NCI-H128 (cell line): Measurements from ENCODE around the gene FAM13C.

ENCODE experiments used
- DNase-seq: peaks from one replicate; lab custom pipeline; 2025; ENCODE audit not compliant: unreplicated experiment; lab: John Stamatoyannopoulos, UW

The FAM13C gene

DNA sequence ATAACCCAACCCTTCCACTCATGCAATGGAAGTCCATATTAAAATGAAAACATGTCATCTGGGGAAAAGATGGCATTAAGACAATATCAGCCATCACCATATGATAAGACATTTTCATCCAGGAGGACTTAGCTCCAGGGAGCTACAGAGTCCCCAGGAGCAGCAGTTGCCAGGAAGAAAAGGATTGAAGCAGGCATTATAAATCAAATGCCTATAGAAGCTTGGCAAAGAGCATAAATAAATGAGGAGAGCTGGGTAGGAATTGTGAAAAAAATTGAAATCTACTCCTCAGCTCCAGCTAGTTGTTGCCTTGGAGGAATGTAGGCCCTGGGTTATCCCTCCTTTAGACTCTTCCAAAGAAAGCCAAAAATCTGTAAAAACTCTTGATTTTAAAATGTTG lies 42.5 kb downstream of the FAM13C start:
- no peak for DNase-seq

- DNase-seq: no peak
These were observed 45.3 kb downstream of the FAM13C start for GRCh38 chr10:59317066-59317465.

DNA sequence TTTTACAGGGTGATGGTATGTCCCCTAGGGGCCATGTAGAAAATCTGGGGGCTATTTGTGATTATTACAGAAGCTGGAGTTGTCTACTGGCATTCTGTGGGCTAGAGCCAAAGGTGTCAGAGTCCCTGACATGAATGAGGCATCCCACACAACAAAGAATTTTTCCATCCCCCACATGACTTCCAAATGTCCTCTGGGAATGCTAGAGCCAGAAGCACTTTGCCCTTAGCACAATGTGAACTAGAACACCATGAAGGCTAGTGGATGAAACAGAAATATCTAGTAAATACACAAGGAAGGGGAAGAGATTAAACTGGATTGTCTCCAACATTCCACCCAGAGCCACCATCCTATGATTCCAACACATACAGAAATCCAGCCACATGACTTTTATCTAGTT lies 46.9 kb downstream of the FAM13C start:
- no peak for DNase-seq

DNA sequence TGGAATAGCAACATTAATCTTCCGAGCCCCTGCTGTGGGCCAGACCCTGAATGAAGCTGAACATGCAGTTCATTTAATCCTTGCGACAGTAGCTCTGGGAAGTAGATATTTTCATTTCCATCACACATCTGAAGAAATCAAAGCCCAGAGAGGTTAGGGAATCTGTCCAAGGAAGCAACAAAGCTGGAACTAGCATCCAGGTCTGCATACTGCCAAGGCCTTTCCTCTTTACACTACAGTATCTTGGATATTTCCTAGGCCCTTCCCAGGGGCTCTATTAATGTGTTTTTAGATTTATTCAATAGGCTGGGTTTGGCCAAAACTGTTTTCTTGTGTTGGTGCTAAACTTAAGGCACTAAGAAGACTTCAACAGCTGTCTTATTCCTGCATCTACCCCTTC lies 48.1 kb downstream of the FAM13C start:
- DNase-seq: no peak

DNA sequence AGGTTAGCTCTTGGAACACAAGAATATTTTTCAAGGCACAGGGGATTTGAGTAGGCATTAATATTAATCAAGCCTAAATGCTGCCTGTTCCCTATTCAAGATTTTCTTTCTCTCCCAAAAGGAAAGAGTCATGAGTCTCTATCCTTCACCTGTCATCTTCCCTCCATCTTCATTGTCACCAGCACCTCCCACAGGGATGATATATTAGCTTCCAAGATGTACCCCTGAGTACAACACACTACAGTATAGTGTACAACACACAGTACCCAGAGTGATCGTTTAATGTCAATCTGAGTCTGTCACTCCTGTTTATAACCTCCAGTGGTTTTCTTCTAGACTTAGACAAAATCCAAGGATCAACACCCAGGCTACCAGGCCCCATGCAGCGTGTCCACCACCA lies 50.1 kb downstream of the FAM13C start:
- no peak for DNase-seq

GRCh38 chr10:59311025-59311424 lies 51.3 kb downstream of the FAM13C start:
- no peak for DNase-seq

DNA sequence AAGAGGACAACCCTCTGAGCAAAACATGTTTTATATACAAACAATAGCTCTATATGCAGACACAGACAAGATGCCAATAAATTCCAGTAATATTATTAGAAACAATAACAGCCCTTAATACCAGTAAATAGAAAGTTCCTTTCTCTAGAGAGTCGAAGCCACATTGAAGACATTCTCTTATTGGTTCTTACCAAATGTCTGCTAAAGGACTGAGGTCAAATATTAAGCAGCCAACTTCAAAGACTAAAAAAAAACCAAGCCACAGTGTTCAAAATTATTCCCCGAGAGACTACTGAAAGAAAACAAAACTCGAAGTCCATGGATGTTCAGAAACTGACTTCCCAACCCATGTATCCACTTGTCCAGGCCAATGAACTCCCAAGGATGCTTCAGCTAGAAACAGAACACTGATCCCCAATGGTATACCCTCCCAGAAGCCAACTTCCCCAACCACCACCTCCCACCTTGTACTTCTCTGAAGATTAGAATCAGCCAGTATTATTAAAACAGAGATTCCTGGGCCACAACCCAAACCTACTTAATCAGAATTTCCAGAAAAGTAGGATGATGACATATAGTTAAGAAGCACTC lies 51.9 kb downstream of the FAM13C start:
- no peak for DNase-seq

GRCh38 chr10:59304521-59305097 lies 57.7 kb downstream of the FAM13C start:
- no peak for DNase-seq

- no peak for DNase-seq
These were observed 59.3 kb downstream of the FAM13C start for GRCh38 chr10:59303018-59303417.

DNA sequence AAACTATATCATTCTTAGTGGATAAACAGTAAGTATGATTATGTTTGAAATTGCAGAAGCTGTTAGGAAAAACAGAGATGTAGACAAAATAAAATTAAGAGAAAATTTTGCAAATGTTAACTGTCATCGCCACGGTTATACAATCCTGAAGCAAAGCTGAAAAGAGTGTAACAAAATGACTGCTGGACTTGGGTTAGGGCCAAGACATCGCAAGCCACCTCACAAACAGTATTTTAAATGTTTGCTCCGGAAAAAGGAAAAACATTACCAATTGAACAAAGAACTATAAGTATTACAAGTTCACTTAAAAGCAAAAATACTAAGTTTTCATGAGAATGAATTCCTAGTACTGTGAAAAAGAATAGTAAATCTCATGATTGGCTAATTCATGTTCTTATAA lies 60.0 kb downstream of the FAM13C start:
- DNase-seq: no peak

- no peak for DNase-seq
These were observed 61.1 kb downstream of the FAM13C start for GRCh38 chr10:59301067-59301754.

- no peak for DNase-seq
These were observed 62.0 kb downstream of the FAM13C start for GRCh38 chr10:59300386-59300785.

DNA sequence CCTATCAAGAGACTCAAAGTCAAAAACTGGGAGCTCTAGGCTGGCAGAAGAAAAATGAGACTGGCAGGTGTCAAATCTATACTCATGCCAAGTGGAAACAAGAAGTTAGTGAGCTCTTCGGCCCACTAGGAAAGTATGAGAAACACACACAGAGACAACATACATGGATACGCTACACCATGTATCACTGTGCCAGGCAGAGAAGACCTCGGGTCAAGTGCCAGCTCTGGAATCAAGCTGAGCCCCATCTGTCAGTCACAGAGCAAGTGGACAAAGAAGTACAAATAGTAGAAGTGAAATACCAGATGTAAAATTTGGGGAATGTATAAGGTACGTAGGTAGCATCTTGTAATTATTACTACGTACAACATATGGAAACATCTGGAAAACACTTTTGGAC lies 62.4 kb downstream of the FAM13C start:
- no peak for DNase-seq

GRCh38 chr10:59290448-59290847 lies 71.9 kb downstream of the FAM13C start:
- DNase-seq: no peak

DNA sequence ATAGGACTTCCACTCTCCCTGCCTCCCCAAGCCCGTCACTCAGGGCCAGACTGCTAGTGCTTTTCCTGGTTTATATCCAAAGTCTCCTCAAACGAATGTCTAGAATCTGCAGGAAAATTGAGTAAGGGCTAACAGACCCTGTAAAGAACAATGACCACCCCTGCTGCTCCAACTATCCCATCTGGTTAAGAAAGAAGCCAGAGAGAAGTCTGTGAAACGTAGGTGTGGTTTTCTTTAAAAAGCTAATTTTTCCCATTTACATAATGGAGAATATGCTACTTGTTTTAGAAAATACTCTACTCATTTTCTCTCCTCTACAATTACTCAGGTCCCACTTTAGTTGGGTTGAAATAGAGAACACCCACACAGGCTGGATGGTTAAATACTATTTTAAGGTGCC lies 72.5 kb downstream of the FAM13C start:
- no peak for DNase-seq

- no peak for DNase-seq
These were observed 74.6 kb downstream of the FAM13C start for GRCh38 chr10:59287587-59288255.

DNA sequence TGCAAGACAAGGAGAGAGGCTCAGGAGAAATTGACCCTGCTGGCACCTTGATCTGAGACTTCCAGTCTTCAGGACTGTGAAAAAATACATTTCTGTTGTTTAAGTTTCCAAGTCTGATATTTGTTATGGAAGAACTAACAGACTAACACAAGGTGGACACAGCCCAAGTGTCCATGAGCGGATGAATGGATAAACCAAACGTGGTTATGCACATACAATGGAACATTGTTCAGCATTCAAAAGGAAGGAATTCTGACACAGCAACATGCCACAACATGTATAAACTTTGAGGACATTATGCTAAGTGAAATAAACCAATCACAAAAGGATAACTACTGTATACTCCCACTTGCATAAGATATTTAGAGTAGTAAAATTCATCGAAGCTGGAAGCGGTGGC lies 76.5 kb downstream of the FAM13C start:
- DNase-seq: no peak

- no peak for DNase-seq
These were observed 77.3 kb downstream of the FAM13C start for GRCh38 chr10:59285073-59285472.

- DNase-seq: no peak
These were observed 78.0 kb downstream of the FAM13C start for GRCh38 chr10:59284118-59284975.

DNA sequence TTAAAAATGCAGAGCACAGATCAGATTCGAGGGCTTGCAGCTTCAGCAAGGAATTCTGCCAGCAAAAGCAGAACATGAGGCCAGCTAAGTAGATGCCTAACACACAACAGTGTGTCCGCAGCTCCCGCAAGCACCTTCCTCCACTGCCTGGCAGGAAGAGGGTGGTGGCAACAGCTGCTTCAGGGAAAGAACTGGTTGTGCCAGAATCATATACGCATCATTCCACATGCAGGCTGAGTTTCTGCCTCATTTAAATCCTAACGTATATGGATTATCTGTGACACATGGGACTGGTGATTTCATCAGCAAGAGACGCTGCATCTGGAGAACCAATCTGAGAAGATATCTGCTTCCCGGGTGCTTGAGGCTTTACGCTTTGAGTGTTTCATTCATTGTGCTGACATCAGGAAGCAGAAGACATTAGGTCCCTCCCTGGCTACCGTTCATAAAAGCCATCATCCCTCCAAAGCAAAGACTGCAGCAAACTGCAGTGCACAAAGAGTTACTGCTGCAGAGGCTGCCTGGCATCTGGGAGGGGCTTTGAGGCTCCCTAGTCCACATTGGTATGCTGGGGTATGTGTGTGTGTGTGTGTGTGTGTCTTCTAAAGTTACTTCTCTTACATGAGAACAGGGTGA lies 78.8 kb downstream of the FAM13C start:
- DNase-seq: no peak

GRCh38 chr10:59281861-59282260 lies 80.5 kb downstream of the FAM13C start:
- DNase-seq: no peak
